Stimulated activated CD4-positive, alpha-beta T cell treated with anti-CD3 and anti-CD28 coated beads, Interleukin-12 subunit alpha, Interleukin-12 subunit beta, amount 100 ng/mL, for 4 hours (primary cell): Measurements from ENCODE around the gene FLOT2.
"Not testable (repeated sequence)": the region's sequence is repeated elsewhere in the genome, so short reads cannot be mapped to it uniquely, and the experiment has no call there.

Source experiments
- DNase-seq: peaks from one replicate; pipeline ENCODE4 v3.0.0-alpha.2; 2020

Gene FLOT2

GRCh38 chr17:28912938-28913333 is 15.4 kb upstream of the FLOT2 start:
- DNase-seq: no peak

DNA sequence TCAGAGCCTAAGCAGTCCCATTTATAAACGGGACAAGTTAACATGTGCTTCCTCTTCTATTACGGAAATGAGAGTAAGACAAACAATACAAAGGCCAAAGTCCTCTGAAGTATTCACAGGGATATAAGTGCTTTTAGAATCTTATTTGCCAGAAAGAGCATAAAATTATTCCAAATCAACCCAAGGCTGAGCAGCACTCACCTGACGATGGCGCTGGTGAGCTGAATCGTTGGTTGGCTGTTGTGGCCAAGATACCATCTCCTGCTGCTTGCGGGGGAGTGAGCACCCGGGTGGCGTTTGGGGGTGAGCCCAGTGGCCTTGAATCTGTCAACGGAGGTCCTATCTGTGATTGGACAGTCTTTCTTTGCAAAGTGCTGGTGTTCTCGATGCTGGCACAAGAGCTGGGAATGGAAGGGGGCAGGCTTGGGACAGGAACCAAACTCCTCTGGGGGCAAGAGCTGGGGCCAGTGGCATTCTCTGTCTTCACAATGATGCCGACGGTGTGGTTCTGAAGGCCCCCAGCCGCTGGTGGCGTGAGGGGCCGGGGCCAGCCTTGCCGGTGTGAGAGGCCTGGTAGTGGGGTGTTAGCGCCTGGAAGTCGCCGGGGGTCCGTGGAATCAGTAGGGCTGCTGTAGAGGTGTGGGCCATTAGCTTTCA is 14.9 kb upstream of the FLOT2 start:
- no peak for DNase-seq

DNA sequence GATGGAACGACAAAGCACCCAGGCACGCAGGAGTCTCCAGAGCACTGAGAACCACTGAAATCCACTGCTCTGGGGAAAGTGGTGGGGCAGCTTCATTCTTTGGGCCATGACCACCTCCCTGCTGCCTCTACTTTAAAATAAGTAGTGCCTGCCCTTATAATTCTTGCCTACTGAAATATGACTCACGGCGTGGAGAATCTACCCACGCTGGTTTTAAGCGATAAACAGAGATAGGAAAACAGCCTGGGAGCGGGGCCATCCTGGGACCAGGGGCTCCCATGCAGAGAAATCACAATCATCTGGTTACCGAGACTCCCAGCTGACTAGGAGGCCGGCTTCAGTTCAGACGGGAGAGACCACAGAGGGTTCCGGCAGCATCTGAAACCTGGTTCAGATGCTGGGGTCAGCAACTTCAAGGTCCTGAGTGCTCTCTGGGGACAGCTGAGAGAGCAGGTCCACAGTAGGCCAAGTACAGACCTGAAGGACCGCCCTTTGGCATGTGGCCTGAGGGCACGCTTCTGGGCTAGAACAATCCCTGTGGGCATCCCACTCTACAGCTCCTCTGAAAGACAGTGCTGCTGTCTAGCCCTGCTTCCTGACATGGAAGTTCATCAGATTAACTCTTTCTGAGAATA is 14.0 kb upstream of the FLOT2 start:
- DNase-seq: no peak

DNA sequence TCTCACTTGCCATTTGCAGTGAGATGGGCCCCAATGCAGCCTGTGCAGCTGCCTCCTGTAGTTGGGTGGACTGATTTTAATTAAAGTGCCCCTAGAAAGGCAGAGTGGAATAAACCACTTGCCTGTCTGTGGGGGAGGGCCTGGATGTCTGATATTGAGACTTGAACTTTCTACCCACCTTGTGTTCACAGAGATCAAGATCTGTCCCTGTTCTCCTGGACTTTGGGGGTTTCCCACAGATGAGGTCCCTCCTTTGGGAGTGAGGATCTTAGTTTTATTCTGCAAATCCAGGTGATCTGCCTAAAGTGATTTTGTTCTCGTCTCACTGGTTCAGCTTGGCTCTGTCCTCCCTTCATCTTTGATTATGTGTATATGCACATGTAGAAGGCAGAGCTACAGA is 13.0 kb upstream of the FLOT2 start:
- no peak for DNase-seq

GRCh38 chr17:28908640-28909167 is 11.2 kb upstream of the FLOT2 start:
- DNase-seq: no peak

DNA sequence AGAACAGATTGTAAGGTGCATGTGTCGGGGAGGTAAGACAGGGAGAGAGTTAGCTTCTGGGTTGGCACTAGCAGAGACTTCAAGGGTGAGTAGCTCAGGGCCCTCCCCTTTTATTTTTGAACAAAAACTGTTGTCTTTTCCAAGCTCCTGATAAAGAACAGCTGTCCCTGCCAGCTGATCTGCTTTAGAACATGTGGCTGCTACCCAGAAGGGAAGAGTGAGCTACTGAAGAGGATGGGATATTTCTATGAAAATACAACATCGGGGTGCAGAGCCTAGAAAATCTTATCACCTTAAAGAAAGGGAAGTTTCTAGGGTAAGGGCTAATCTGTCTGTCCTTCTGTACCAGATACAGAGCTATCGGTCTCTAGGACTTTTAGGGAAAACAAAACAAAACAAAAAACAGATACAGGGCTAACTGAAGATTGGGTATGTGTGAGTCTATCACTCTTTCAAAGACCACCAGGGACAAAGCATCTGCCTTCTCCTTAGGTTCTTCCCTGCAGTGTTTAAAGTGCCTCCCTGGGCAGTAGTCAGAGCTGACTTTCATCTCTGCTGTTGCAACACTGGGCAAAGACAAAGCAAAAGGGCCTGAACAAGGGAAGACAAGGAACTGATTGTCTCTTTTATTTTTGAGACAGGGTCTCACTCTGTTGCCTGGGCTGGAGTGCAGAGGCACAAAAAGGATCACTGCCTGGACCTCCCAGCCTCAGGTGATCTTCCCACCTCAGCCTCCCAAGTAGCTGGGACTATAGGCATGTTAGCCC is 10.4 kb upstream of the FLOT2 start:
- DNase-seq: no peak

GRCh38 chr17:28906706-28907438 is 9.3 kb upstream of the FLOT2 start:
- no peak for DNase-seq

- no peak for DNase-seq
Observed at GRCh38 chr17:28906276-28906675, 8.7 kb upstream of the FLOT2 start.

DNA sequence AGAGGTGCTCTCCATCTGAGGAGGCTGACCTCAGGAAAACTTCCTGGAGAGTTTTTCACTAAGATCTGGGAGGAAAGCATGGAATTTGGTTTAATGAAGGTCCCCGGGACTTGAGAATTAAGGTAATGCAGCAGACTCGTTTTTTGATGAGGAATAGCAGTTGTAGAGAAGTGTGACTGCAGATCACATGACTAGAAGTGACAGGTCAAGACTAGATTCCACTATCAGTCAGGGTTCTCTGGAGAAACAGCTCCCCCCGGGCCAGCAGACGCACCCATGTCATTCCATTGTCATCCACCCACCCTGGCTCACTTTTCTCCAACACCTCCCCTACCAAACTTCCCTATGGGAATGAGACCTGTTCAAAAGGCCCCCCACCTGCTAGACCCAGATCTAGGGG is 7.3 kb upstream of the FLOT2 start:
- no peak for DNase-seq

GRCh38 chr17:28903546-28903841 is 6.0 kb upstream of the FLOT2 start:
- DNase-seq: not testable (repeated sequence)

DNA sequence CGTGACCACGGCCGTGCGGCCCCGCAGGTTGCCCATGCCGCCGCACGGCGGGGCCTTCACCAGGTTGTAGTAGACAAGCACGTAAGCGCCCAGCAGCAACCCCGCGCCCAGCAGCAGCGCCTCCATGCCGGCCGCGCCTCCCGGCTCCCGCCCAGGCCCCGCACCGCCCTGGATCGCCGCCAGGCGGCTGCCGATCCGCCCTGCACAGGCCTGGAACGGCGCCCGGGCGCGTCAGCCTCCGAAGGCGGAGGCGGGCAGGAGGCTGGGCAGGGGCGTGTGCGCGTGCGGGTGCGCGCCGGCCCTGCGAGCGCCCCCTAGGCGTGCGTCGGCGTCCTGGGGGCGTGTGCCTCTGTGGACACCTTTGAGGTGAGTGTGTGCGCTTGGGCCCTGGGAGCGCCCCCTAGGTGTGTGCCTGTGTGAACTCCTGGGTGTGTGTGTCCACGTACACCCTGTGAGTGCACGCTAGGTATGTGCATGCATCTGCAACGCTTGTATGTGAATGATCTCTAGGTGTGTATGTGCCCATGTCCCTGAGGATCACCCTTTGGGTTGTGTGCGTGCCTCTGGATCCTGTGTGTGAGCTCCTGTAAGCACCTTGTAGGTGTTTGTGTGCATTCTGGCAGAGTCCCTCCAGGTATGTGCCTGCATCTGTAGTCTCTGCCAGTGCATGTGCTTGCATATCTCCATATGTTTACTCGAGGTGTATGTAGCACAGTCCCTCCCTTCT is 5.4 kb upstream of the FLOT2 start, which contains the start of gene DHRS13:
Gene DHRS13, minus strand, starts transcription at position 261 of the 727 bp plus-strand sequence. Its CDS starts 135 bp downstream, at position 126.
- peak; percentile 94 for DNase-seq

DNA sequence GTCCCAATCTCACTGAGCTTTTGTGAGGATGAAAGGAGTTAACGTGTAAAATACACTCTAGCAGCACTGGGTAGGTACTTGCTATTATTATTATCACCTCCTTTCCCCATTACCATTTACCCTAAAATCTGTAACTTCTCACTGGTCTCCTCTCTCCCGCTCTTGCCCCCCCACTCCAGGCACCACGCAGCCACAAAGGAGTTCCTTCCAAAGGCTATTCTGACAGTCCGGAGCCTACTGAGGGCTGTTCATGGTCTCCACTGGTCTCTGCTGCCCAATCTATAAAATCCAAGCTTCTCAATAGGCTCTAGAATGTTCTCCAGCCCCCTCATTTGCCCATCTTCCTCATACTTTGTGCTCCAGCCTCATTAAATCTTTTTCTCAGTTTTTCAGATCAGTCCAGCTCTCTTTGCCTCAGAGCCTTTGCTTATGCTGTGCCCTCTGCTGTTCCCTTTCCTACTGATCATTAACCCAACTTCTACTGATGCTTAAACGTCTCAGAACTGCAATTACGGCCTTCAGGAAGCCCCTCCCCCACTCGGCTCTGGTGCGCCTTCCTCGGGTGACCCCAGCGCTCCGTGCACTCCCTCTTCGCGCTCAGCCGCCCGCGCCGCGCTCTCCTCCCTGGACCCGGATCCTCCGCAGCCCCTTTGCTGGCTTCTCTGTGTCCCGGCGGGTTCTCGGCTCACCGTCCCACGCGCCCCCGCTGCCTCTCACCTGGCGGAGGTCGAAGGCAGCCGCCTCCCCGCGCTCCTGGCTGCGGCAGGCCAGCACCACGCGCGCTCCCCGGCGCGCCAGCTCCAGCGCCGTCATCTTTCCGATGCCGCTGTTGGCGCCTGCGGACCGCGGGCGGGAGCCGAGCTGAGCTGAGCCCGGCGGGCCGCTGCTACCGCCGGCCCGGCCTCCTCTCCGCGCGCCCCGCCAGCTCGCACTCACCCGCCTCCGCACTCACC is 4.6 kb upstream of the FLOT2 start:
- peak; percentile 59 for DNase-seq

- no peak for DNase-seq
Observed at GRCh38 chr17:28900986-28901726, 3.6 kb upstream of the FLOT2 start.

DNA sequence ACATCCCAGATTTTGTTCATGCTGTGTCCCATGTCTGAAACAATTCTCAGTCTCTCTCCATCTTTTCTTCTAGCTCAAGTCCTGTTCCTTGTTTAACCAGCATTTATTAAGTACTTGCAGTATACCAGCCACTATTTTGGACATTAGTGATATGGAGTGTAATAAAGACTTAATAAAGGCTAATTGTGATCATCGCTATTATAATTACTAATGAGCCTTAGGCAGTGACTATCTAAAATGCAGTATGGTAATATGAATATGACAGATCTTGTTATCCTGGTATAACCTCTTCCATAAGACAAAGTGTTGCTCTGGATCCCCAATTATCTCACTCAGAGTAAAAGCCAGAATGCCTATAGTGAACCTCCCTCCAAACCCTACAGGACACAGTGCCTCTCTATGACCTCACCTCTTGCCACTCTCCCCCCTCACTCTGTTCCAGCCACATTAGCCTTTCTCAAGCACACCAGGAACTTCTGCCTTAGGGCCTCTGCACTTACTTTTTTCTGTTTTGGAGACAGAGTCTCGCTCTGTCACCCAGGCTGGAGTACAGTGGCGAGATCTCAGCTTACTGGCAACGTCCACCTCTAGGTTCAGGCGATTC is 1.8 kb upstream of the FLOT2 start:
- no peak for DNase-seq

DNA sequence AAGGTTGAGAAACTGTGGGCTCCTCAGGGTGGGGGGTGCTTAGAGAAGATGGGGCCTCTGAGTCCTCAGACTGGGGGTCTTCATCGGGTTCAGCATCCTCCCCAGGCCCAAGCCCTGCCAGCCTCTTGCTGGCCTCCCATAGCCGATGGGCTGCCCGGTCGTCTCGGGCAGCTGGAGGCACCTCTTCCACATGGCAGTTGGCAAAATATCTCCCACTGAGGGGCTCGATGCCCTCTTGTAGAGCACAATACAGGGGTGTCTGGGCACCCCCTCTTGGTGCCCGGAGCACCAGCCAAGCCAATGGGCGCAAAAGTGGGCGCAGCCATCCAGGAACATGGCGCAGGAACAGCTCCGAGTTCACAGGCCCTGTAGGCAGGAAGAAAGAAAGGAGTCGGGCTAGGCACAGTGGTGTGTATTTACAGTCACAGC is 1.0 kb upstream of the FLOT2 start:
- no peak for DNase-seq

DNA sequence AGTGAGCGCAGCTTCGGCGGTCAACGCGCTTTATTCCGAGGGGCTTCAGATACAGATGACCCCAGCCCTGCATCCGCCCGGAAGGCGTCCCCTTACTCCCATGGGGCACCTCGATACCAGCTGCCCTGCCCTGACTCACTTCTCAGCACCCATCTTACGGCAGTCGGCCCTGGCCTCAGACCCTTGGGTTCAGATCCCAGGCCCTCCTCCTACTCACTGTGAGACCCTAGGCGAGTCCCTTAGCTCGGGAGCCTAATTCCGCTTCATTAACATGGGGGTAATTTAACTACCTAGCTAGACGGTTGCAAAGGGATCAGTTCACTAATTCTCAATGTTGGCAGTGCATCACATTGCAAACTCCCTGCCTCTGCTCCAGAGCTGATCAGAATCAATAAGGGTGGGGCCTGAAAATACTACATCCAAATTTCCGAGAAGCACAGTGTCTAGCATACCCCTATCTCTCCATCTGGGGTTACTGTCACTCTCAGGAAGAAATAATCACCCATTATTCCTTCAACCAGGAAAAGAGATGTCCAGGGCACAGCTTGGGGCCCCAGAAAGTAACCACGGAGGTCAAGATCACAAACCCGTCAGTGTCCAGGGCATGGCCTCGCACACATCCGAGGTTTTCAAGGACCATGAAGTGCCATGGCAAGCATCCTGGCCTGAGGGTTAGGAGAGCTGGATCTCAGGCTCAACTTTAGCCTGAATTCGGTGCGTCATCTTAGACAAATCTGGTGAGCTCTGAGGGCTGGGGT is 415 bp upstream of the FLOT2 start:
- no peak for DNase-seq

- no peak for DNase-seq
Observed at GRCh38 chr17:28896491-28896883, 1.0 kb downstream of the FLOT2 start.

GRCh38 chr17:28895794-28896447 is 1.6 kb downstream of the FLOT2 start:
- no peak for DNase-seq
